Measurements from ENCODE around the gene PRKAG3.
"Not testable (repeated sequence)": the region's sequence is repeated elsewhere in the genome, so short reads cannot be mapped to it uniquely, and the experiment has no call there.

Gene PRKAG3

GRCh38 chr2:218780046-218780445 is 51.6 kb downstream of the PRKAG3 start:
- DNase-seq, result no peak

DNA sequence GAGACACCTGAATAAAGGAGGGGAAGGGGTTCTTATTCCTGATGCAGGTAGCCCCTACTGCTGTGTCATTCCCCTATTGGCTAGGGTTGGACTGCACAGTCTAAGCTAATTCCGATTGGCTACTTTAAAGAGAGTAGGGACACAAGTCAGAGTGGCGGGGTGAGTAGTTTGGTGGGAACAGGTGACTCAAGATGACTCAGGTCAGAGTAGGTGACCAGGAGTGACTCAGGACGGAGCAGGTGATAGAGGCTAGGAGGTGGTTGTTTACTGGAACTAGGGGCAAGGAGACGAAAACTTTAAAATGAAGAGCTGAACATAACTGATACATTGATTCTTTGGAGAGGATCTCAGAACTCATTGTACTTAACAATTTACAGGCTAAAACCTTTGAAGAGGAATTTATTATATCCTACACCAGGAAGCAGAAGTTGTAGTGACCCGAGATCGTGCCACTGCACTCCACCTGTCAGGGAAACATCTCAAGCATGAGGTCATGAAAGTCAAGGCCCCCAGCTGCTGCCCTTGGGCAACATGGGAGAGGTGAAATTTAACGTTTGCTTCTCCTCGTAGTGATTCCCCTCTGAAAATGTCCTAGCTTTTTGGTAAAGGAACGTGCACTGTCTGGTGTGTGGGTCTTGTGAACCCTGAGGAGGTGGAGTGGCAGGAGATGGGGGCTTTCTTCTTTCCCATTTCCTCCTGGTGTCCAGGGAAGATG is 54.2 kb downstream of the PRKAG3 start:
- DNase-seq, result no peak

- no peak for DNase-seq
Measured at GRCh38 chr2:218776488-218776887, 55.1 kb downstream of the PRKAG3 start.

GRCh38 chr2:218773881-218774280 is 57.7 kb downstream of the PRKAG3 start:
- no peak for DNase-seq

DNA sequence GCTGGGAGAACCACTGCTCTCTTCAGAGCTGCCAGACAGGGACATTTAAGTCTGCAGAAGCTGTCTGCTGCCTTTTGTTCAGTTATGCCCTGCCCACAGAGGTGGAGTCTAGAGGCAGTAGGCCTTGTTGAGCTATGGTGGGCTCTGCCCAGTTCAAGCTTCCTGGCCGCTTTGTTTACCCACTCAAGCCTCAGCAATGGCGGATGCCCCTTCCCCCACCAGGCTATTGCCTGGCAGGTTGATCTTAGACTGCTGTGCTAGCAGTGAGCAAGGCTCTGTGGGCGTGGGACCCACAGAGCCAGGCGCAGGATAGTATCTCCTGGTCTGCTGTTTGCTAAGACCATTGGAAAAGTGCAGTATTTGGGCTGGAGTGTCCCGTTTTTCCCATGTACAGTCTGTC is 58.8 kb downstream of the PRKAG3 start:
- not testable (repeated sequence) for DNase-seq
